GM20000 (cell line): ENCODE data around the gene CLBA1.

ENCODE experiments used
- DNase-seq: peaks from one replicate; pipeline ENCODE4 v3.0.0; 2012; ENCODE audit warnings: low spot score
- CTCF ChIP-seq: IDR thresholded peaks from 2 replicates; pipeline ENCODE4 v1.5.1; 2012; ENCODE audit warnings: mild to moderate bottlenecking, control low read depth; ENCODE audit errors: extremely low read depth, missing control alignments

Gene CLBA1

GRCh38 chr14:105013150-105013785 lies 27.7 kb downstream of the CLBA1 start:
- DNase-seq, result no peak
- no peak for TF ChIP-seq CTCF

DNA sequence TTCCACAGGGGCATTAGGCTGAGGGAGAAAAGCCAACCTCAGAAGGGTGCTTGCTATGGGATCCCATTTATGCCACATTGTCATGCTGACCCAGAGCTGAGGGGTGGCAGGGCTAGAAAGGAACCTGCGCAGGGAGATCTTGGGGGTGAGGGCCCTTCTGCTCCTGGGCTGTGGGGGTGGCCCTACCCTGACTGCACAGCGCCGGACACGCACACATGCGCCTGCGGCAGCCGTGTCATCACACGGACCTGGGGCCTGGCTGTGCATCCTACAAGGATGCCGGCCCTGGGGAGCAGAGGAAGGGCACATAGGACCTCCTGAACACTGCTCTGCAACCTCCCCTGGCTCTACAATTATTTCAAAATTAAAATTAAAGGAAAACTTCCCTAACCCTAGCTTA lies 28.4 kb downstream of the CLBA1 start:
- no peak for TF ChIP-seq CTCF
- no peak for DNase-seq

- no peak for TF ChIP-seq CTCF
- DNase-seq, result no peak
Measured at GRCh38 chr14:105014631-105015030, 29.0 kb downstream of the CLBA1 start.

- no peak for TF ChIP-seq CTCF
- DNase-seq, result no peak
Measured at GRCh38 chr14:105015242-105015641, 29.7 kb downstream of the CLBA1 start.

- DNase-seq, result no peak
- TF ChIP-seq CTCF, result no peak
Measured at GRCh38 chr14:105015905-105016304, 30.3 kb downstream of the CLBA1 start.

DNA sequence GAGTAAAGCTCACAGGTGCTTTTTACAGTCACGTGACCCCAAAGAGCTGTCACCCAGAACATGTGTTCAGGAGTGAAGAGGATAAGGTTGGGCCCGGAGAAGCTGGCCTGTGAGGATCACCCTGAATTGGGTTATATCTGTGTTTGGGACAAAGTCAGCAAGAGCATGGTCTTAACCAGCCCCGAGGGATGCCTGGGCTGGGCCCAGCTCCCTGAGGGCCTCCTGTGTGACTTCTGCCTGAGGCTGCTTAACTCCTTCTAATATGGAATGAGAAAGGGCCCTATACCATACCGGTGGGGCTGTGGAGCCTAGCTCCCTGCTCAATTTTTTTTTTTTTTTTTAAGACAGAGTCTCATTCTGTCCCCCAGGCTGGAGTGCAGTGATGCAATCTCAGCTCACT lies 32.8 kb downstream of the CLBA1 start:
- no peak for TF ChIP-seq CTCF
- DNase-seq, result no peak

DNA sequence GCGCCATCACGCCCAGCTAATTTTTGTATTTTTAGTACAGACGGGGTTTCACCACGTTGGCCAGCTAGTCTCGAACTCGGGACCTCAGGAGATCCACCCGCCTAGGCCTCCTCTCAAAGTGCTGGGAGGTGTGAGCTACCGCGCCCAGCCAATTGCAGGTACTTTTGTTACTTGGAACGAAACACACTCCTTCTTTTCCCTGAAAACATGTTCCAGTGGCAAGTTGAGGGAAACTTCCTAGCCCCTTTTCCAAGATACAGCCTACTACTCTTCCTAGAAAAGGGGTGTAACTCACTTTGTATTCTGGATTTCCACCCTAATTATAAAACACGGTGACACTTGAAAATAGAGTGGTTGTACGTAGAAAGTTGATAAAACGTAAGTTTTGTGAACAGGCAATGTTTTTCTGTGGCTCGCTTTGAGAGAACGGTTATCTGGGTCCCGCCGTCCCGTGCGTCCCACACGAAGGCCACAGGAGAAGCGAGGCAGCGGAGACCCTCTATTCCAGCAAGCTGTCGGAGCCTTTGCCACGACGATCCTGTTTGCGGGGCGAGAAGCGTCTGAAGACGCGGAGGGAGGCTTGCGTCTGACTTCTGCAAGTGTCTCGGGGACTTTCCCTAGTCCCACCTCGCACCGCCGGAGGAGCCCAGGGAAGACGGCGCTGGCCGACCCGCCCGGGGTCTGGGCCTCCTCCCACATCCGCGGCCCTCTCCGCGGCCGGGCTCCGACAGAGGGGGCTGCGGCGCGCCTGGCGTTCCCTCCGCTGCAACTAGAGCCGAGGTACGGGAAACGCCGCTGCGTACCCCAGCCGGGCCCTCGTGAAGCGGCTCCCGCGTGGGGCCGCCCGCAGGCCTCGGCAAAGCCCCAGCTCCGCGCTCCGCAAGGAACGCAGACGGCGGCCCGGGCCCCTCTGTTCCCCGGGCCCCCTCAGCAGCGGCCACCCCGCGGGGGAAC lies 34.5 kb downstream of the CLBA1 start:
- DNase-seq, result peak; percentile 66
- no peak for TF ChIP-seq CTCF
